Activated effector memory CD4-positive, alpha-beta T cell treated with anti-CD3 and anti-CD28 coated beads, Interleukin-2, amount 50 U/mL, for 16 hours (primary cell): ENCODE data around the gene FKBP1A.
"Not testable (repeated sequence)": the region's sequence is repeated elsewhere in the genome, so short reads cannot be mapped to it uniquely, and the experiment has no call there.

Source experiments
- DNase-seq: peaks from one replicate; pipeline ENCODE4 v3.0.0-alpha.2; 2020

The FKBP1A gene

GRCh38 chr20:1415667-1416468 is 23.0 kb upstream of the FKBP1A start:
- no peak for DNase-seq

DNA sequence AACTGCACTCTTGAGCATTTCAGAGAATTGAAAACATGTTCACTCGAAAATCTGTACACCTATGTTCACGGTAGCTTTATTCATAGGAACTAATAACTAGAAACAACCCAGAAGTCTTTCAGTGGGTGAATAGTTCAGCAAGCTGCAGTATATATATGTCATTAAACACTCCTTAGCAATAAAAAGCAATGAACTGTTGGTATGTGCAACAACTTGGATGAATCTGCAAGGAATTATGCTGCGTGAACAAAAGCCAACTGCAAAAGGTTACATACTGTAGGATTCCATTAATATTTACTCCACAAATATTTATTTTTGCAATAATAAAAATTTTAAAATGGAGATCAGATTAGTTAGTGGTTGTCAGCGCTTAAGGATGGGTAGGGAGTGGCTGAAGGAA is 22.1 kb upstream of the FKBP1A start:
- DNase-seq, result no peak

DNA sequence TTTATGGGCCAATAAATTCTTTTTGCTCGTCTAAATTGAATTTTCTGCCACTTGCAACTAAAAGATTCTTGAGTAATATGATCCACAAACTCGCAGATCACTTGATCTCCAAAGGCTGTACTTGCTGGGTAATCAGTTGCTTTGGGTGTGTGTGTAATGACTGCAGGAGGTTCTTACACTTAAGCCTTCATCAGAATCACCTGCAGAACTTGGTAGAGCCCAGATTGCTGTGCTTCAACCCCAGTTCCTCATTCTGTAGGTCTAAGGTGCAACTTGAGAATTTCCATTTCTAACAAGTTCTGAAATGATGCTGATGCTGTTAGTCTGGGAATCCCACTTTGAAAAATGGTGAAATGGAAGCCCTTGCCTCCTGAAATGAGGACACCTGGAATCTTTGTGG is 12.9 kb upstream of the FKBP1A start:
- no peak for DNase-seq

- DNase-seq, result no peak
These were observed 10.8 kb upstream of the FKBP1A start for GRCh38 chr20:1403624-1404023.

DNA sequence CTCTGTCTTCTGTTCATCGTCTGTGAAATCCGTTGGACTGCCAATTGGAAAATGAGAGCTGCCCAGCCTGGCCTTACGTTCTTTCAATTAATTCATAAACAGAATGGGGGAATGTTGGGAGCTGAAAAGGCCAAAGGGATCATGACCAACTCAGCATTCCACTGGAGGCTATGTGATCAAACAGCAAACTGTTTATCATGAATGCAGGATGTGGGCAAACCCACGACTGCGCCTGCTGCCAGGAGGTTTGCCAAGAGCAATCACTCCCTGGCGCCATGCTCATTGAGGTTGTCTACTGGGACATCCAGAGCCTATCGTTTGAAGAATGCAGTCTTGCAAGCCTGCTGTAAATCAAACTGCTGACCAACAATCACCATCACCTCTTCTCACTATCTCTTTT is 9.3 kb upstream of the FKBP1A start:
- no peak for DNase-seq

DNA sequence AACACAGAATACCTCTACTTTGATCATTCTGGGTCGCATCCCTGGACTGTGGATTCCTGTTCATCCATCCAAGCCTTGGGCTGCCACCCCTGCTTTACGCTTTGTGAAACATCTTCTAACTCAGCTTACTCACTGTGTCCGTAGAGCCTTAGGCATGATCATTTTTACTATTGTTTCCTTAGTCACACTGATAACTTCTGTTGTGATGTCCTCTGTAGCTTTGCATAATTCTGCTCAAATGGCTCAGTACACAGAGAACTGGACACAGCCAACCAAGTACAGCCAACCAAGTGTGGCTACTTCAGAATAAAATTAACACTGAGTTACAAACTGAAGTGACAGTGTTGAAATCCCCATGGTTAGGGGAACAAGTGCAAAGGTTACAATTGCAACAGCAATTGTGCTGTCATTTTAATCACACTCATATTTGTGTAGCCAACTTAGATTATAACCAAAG is 8.6 kb upstream of the FKBP1A start:
- DNase-seq, result no peak

DNA sequence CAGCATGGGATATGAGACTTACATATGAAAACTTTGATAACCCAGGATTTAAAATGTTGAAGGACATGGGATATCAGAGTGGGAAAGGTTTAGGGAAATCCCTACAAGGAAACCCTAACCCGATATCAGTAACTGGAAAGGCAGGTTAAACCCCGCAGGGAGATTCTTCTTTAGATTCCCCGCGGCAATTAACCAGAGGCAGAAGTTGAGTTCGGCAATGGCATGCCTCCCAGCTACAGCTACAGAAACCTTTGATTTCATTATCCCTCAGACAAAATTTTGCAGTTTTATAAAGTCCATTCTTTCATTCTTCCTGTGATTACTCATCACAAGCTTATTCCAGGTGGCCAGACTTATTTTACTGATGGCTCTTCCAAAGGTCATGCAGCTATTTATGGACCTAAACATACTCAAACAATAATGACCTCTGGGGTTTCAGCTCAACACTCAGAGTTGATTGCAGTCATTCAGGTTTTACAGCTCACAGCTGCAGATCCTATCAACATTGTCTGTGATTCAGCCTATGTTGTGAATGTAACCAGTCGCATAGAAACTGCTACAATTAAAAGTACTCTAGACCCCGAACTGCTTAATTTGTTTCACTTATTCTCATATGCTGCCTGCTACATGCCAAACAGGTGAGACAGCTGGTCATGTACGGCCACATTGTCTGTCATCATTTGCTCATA is 7.0 kb upstream of the FKBP1A start:
- not testable (repeated sequence) for DNase-seq

DNA sequence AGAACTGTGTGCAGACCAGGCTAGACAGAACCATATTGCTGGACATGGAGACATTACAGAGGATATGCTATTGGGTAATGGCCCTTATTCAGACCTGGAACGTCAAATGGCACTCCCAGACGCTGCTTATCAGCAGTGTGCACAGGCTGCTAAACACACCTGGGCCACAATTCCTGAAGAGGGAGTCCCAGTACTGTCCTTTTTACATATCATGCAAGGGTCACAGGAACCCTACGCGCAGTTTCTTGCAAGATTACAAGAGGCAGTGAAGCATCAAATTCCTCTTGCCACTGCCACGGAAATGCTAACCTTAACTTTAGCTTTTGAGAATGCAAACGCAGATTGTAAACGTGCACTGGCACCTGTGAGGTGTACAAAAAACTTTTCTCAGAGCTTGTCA is 5.3 kb upstream of the FKBP1A start:
- not testable (repeated sequence) for DNase-seq

GRCh38 chr20:1397710-1398109 is 4.9 kb upstream of the FKBP1A start:
- no peak for DNase-seq

DNA sequence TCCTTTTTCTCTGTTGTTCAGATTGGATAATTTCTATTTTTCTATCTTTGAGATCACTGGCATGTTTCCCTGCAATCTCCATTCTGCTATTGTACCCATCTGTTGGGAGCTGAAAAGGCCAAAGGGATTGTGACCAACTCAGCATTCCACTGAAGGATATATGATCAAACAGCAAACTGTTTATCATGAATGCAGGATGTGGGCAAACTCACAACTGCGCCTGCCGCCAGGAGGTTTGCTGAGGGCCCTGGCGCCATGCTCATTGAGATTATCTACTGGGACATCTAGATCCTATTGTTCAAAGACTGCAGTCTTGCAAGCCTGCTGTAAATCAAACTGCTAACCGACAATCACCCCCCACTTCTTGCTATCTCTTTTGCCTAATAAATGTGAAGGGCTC is 3.8 kb upstream of the FKBP1A start:
- DNase-seq, result no peak

- DNase-seq, result no peak
These were observed 3.4 kb upstream of the FKBP1A start for GRCh38 chr20:1396264-1396663.

- DNase-seq, result no peak
These were observed 1.8 kb upstream of the FKBP1A start for GRCh38 chr20:1394686-1395085.

- DNase-seq, result no peak
These were observed 641 bp upstream of the FKBP1A start for GRCh38 chr20:1393507-1393882.

- DNase-seq, result no peak
These were observed 486 bp downstream of the FKBP1A start for GRCh38 chr20:1392443-1392692.

- DNase-seq, result no peak
These were observed 1.0 kb downstream of the FKBP1A start for GRCh38 chr20:1391640-1392442.

DNA sequence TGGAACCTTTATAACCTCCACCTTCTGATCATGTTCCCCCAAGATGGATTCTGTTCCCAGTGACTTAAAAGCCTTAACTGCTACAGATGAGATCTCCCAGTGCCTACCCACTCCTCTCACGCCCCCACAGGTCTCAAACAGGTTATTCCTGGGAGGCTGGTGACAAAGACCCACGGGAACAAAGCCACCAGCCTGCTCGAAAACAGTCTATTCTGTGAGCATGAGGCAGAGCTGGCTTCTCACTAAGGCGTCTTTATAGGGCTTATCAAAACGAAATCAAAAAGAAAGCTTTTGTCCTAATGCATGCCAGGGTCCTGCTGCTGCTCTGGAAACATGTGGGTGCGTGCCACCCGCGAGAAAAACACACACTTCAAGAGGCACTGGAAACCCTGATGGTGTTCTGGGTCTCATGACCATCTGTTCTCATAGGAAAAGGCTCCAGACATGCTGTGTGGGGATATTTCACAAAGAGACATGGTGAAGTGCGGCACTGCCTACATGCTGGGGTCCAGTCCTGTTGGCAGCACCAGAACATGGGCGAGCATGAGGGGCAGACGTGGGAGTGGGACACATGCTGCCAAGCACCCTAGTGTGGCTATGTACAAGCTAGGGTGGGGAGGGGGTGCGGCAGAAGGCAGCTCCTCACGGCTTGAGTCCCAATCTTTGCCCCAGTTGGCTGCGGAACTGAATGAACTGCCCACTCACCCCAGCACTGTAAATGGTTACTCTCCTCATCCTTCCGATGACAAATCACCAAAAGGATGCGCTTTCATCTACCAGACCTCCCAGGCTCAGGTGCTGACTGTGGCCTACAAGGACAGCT is 2.1 kb downstream of the FKBP1A start:
- DNase-seq, result peak; percentile 69

DNA sequence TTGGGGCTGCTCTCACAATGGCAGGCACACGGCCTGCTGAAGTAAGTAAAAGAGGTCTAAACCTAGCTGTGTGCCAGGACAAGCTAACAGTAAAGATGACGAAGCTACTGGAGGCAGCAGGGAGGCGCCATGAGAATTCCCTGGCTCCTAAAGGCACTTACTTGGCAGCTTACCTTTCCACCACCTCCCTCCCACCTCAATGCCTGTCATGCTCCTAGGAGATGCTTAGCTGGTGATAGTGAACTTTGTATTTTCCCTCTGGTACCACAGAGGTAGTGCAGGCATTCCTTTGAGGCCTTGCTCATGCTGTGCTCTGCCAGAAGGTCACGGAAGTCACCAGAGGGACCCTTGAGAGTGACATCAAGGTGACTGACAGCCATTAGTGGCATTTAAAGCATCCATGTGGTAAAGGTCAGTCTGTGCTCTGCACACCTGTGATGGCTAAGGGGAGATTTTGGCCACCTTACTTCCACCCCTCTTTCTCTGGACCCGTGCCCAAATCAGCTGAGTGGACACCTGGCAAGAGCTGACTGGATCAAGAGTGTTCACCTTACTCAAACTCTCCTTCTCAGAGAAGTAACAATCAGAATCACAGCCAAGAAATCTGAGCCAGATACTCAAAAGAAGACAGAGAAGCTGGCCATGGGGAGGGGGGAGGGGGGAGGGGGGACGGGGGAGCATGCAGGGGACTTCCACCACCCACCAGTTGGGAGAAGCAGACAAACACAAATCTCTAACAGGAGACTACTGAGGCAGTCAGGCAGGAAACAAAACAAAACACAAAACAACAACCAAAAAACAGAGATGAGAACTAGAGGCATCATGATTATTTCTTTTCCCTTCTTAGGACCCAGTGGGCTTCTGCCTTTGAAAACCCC is 2.9 kb downstream of the FKBP1A start:
- no peak for DNase-seq

DNA sequence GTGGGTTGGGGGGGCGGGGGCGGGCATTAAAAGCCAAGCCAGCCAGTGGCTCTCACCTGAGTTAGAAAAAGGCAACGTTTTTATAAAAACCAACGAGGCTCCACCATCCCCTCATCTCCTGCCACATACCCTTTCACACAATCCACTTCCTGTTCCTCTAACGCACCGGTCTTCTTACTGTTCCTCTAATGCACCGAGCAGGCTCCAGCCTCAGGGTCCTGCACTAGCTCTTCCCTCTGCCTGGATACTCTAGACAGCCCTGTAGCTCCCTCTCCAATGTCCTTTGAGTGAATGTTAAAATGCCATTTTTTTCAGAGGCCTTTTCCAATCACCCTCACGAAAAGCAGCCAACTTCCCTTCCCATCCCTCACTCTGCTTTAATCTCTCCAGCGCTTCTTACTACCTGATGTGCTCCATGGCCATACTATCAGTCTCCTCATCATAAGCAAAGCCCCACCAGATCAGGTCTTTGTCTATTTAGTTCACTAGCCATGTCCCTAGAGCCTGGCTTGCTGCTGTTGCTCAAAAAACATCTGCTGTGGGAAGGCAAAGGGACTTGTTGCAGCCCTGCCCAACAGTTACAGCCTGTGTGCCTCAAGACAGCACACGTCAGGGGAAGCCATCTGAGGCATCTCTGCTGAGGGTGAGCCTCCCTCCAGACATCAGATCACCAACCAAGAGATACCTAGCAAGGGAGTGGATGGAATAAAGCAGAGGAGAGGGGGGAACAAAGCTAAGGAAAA is 3.9 kb downstream of the FKBP1A start:
- no peak for DNase-seq

DNA sequence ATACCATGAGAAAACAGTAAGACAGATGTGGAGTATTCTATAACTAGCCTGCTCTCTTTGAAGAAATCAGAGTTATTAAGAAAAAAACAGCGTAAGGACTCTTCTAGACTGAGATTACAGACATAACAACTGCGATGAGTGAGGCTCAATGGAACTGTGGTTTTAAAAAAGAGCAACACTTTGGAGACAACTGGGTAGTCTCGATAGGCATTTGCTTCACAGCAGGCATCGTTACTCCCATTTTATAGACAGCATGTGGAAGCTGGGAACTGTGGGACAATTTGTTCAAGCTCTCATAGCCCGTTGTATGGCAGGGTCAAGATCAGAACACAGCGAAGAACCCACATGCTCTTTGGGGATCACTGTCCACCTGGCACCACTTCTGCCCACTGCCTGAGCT is 4.6 kb downstream of the FKBP1A start:
- DNase-seq, result no peak

- no peak for DNase-seq
These were observed 6.5 kb downstream of the FKBP1A start for GRCh38 chr20:1386323-1386722.
